HEK293 (cell line): ENCODE data around the gene ST6GALNAC1.

Experiments
- BCL6B ChIP-seq: fragments of 450-650 bp; formaldehyde crosslinking; IDR thresholded peaks from 2 replicates; pipeline ENCODE4 v1.5.1; 2017; ENCODE audit warnings: missing biosample characterization, missing genetic modification characterization
- IKZF3 ChIP-seq: fragments of 450-650 bp; IDR thresholded peaks from 2 replicates; pipeline ENCODE4 v1.5.0; 2018; ENCODE audit warnings: missing biosample characterization, mild to moderate bottlenecking, missing genetic modification characterization, moderate library complexity
- MEIS1 ChIP-seq: sonication (generic); formaldehyde crosslinking; IDR thresholded peaks from 2 replicates; pipeline ENCODE4 v1.8.1; 2022; ENCODE audit warnings: missing genetic modification reagents, mild to moderate bottlenecking, borderline replicate concordance
- MZF1 ChIP-seq: fragments of 450-650 bp; formaldehyde crosslinking; IDR thresholded peaks from 2 replicates; pipeline ENCODE4 v1.5.1; 2017; ENCODE audit warnings: missing biosample characterization, missing genetic modification characterization, borderline replicate concordance
- SETDB1 ChIP-seq: IDR thresholded peaks from one replicate; pipeline ENCODE4 v1.6.1; 2017; ENCODE audit warnings: mild to moderate bottlenecking, low read length, moderate library complexity, mixed read lengths; ENCODE audit not compliant: insufficient read length
- SP3 ChIP-seq: fragments of 450-650 bp; formaldehyde crosslinking; IDR thresholded peaks from 2 replicates; pipeline ENCODE4 v1.5.1; 2016; ENCODE audit warnings: missing biosample characterization, missing genetic modification characterization
- ZBTB11 ChIP-seq: fragments of 450-650 bp; formaldehyde crosslinking; conservative IDR thresholded peaks from 2 replicates; pipeline ENCODE4 v1.5.1; 2016; ENCODE audit warnings: low read depth, missing biosample characterization, missing genetic modification characterization
- ZBTB48 ChIP-seq: fragments of 450-650 bp; formaldehyde crosslinking; IDR thresholded peaks from 2 replicates; pipeline ENCODE4 v1.5.1; 2016; ENCODE audit warnings: missing biosample characterization, missing genetic modification characterization
- ZEB2 ChIP-seq: fragments of 450-650 bp; formaldehyde crosslinking; IDR thresholded peaks from 2 replicates; pipeline ENCODE4 v1.5.1; 2016; ENCODE audit warnings: missing biosample characterization, missing genetic modification characterization
- ZFP37 ChIP-seq: fragments of 450-650 bp; formaldehyde crosslinking; IDR thresholded peaks from 2 replicates; pipeline ENCODE4 v1.5.1; 2016; ENCODE audit warnings: missing biosample characterization, missing genetic modification characterization
- ZNF114 ChIP-seq: fragments of 450-650 bp; formaldehyde crosslinking; IDR thresholded peaks from 2 replicates; pipeline ENCODE4 v1.5.0; 2017; ENCODE audit warnings: missing biosample characterization, missing genetic modification characterization
- ZNF121 ChIP-seq: fragments of 450-650 bp; formaldehyde crosslinking; IDR thresholded peaks from 2 replicates; pipeline ENCODE4 v1.5.1; 2016; ENCODE audit warnings: missing biosample characterization, missing genetic modification characterization
- ZNF138 ChIP-seq: fragments of 450-650 bp; formaldehyde crosslinking; IDR thresholded peaks from 2 replicates; pipeline ENCODE4 v1.5.1; 2016; ENCODE audit warnings: missing biosample characterization, missing genetic modification characterization, borderline replicate concordance
- ZNF175 ChIP-seq: fragments of 450-650 bp; formaldehyde crosslinking; IDR thresholded peaks from 2 replicates; pipeline ENCODE4 v1.5.1; 2016; ENCODE audit warnings: missing biosample characterization, missing genetic modification characterization
- ZNF184 ChIP-seq: fragments of 450-650 bp; IDR thresholded peaks from 2 replicates; pipeline ENCODE4 v1.5.1; 2018; ENCODE audit warnings: missing biosample characterization, mild to moderate bottlenecking, missing genetic modification characterization
- ZNF24 ChIP-seq: fragments of 450-650 bp; formaldehyde crosslinking; IDR thresholded peaks from 2 replicates; pipeline ENCODE4 v1.5.1; 2016; ENCODE audit warnings: missing biosample characterization, missing genetic modification characterization
- ZNF292 ChIP-seq: fragments of 450-650 bp; formaldehyde crosslinking; IDR thresholded peaks from 2 replicates; pipeline ENCODE4 v1.5.1; 2016; ENCODE audit warnings: low read depth, missing biosample characterization, missing genetic modification characterization, borderline replicate concordance
- ZNF362 ChIP-seq: fragments of 450-650 bp; formaldehyde crosslinking; IDR thresholded peaks from 2 replicates; pipeline ENCODE4 v1.5.1; 2016; ENCODE audit warnings: missing biosample characterization, missing genetic modification characterization
- ZNF366 ChIP-seq: fragments of 450-650 bp; formaldehyde crosslinking; conservative IDR thresholded peaks from 2 replicates; pipeline ENCODE4 v1.5.1; 2016; ENCODE audit warnings: missing biosample characterization, missing genetic modification characterization
- ZNF398 ChIP-seq: fragments of 450-650 bp; formaldehyde crosslinking; IDR thresholded peaks from 2 replicates; pipeline ENCODE4 v1.5.1; 2017; ENCODE audit warnings: missing biosample characterization, missing genetic modification characterization
- ZNF423 ChIP-seq: fragments of 450-650 bp; formaldehyde crosslinking; IDR thresholded peaks from 2 replicates; pipeline ENCODE4 v1.5.1; 2016; ENCODE audit warnings: missing biosample characterization, missing genetic modification characterization
- ZNF433 ChIP-seq: fragments of 450-650 bp; formaldehyde crosslinking; IDR thresholded peaks from 2 replicates; pipeline ENCODE4 v1.5.1; 2016; ENCODE audit warnings: missing biosample characterization, missing genetic modification characterization, low read depth
- ZNF473 ChIP-seq: fragments of 450-650 bp; formaldehyde crosslinking; IDR thresholded peaks from 2 replicates; pipeline ENCODE4 v1.5.1; 2017; ENCODE audit warnings: missing biosample characterization, missing genetic modification characterization
- ZNF660 ChIP-seq: fragments of 450-650 bp; IDR thresholded peaks from 2 replicates; pipeline ENCODE4 v1.5.1; 2018; ENCODE audit warnings: missing biosample characterization, mild to moderate bottlenecking, missing genetic modification characterization
- ZNF677 ChIP-seq: fragments of 450-650 bp; IDR thresholded peaks from 2 replicates; pipeline ENCODE4 v1.5.0; 2018; ENCODE audit warnings: missing biosample characterization, mild to moderate bottlenecking, missing genetic modification characterization, moderate library complexity
- ZNF785 ChIP-seq: fragments of 450-650 bp; formaldehyde crosslinking; IDR thresholded peaks from 2 replicates; pipeline ENCODE4 v1.5.1; 2016; ENCODE audit warnings: missing biosample characterization, missing genetic modification characterization
- TF ChIP-seq, protein P1 (sequence below): fragments of 450-650 bp; formaldehyde crosslinking; IDR thresholded peaks from 2 replicates; pipeline ENCODE4 v1.5.1; 2016; ENCODE audit warnings: missing biosample characterization, missing genetic modification characterization
- TF ChIP-seq, protein P2 (sequence below): fragments of 450-650 bp; formaldehyde crosslinking; IDR thresholded peaks from 2 replicates; pipeline ENCODE4 v1.5.1; 2016; ENCODE audit warnings: missing biosample characterization, missing genetic modification characterization

The ST6GALNAC1 gene

DNA sequence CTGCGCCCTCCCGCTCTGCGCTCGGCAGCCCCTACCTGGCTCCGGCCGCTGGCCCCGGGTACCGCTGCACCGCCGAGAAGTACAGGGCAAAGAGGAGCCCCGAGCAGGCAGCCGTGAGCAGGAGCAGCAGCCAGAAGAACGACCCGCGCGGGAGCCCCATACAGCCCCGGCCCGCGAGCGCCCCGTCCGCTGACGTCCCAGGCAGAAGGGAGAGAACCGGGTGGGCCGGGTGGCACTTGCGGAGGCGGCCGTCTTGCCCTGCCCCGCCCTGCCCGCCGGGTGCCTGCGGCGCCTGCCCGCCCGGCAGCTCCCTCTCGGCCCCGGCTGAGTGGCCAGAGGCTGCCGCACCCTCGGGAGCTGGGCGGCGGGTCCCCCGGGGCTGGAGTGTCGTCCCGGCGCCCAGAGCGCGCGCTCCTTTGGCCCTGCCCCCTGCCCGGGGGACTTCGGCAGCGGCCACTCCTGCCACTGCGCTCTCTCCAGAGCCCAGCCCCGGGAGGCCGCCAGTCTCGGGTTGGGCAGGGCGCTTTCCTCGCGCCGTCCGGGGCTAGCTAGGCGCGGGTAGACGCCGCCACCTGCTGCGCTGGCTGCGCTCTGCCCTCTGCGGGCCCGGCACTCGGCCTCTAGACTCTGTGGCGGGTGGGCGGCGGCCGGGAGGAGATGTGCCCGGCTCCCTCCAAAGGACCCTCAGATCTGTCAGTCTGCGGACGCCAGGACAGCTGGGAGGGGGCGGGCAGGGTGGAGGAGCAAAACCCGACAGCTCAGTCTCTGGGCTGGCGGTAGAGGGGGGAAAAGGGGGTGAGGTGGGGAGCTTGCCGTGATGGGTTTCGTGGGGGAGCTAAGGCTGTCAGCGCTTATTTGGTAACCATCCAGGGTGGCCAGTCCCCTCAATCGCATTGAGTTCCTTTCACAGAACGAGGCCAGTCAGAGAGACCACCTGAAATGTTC is 57.6 kb downstream of the ST6GALNAC1 start, which contains the start of gene ST6GALNAC2 (continued):
- TF ChIP-seq BCL6B (tag by site-specific recombination): no peak
- TF ChIP-seq ZNF785 (tag by site-specific recombination): no peak
- no peak for TF ChIP-seq ZNF292 (tag by site-specific recombination)
- no peak for TF ChIP-seq SETDB1
- no peak for TF ChIP-seq MZF1 (tag by site-specific recombination)
- TF ChIP-seq ZNF366 (tag by site-specific recombination): no peak
- no peak for TF ChIP-seq ZFP37 (tag by site-specific recombination)
- no peak for TF ChIP-seq ZNF677 (tag by site-specific recombination)
- TF ChIP-seq ZNF362 (tag by site-specific recombination): no peak
- TF ChIP-seq ZNF184: no peak
- 0 out of 2 replicates have a peak, but pooled peaks have one; percentile 24 for TF ChIP-seq ZEB2 (tag by site-specific recombination)
- peak; percentile 55; the same call in 1 of the 2 replicates for TF ChIP-seq ZNF660 (tag by site-specific recombination)
- TF ChIP-seq SP3: peak; percentile 57; the same call in 1 of the 2 replicates
- TF ChIP-seq ZNF114 (tag by site-specific recombination): no peak
- TF ChIP-seq ZNF121 (tag by site-specific recombination): 0 out of 2 replicates have a peak, but pooled peaks have one; percentile 40
- peak; percentile 92 for TF ChIP-seq ZNF423
- no peak for TF ChIP-seq ZNF175 (tag by site-specific recombination)
- TF ChIP-seq ZBTB48 (tag by site-specific recombination): no peak; the same call in 1 of the 2 replicates
- no peak for TF ChIP-seq ZNF473 (tag by site-specific recombination)
- TF ChIP-seq ZBTB11: no peak
- TF ChIP-seq ZNF433 (tag by site-specific recombination): no peak
- TF ChIP-seq, protein P1, sequence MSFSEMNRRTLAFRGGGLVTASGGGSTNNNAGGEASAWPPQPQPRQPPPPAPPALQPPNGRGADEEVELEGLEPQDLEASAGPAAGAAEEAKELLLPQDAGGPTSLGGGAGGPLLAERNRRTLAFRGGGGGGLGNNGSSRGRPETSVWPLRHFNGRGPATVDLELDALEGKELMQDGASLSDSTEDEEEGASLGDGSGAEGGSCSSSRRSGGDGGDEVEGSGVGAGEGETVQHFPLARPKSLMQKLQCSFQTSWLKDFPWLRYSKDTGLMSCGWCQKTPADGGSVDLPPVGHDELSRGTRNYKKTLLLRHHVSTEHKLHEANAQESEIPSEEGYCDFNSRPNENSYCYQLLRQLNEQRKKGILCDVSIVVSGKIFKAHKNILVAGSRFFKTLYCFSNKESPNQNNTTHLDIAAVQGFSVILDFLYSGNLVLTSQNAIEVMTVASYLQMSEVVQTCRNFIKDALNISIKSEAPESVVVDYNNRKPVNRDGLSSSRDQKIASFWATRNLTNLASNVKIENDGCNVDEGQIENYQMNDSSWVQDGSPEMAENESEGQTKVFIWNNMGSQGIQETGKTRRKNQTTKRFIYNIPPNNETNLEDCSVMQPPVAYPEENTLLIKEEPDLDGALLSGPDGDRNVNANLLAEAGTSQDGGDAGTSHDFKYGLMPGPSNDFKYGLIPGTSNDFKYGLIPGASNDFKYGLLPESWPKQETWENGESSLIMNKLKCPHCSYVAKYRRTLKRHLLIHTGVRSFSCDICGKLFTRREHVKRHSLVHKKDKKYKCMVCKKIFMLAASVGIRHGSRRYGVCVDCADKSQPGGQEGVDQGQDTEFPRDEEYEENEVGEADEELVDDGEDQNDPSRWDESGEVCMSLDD: no peak
- TF ChIP-seq, protein P2, sequence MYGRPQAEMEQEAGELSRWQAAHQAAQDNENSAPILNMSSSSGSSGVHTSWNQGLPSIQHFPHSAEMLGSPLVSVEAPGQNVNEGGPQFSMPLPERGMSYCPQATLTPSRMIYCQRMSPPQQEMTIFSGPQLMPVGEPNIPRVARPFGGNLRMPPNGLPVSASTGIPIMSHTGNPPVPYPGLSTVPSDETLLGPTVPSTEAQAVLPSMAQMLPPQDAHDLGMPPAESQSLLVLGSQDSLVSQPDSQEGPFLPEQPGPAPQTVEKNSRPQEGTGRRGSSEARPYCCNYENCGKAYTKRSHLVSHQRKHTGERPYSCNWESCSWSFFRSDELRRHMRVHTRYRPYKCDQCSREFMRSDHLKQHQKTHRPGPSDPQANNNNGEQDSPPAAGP (tag by site-specific recombination): peak; percentile 82; the same call in 1 of the 2 replicates
- peak; percentile 60 for TF ChIP-seq IKZF3 (tag by site-specific recombination)
- peak; percentile 68 for TF ChIP-seq ZNF398 (tag by site-specific recombination)
- TF ChIP-seq MEIS1: no peak; the same call in 1 of the 2 replicates
- no peak for TF ChIP-seq ZNF24 (tag by site-specific recombination)
- no peak for TF ChIP-seq ZNF138 (tag by site-specific recombination)
